Lung (tissue), 12 donors: ENCODE results near the gene TSKU. TPM values are rescaled to one million over a fixed set of nuclear protein-coding genes. Genes with fewer than 3 reads are reported as not detected.

Source experiments
- ATAC-seq: fragments of 200-7000 bp; cut with Tn5 transposase; one replicate; pipeline ENCODE4 v1.9.1; 2020; ENCODE audit warnings: moderate number of reproducible peaks; ENCODE audit not compliant: insufficient read depth, low FRiP score
- DNase-seq, 3 donors: peaks; one replicate each; pipeline ENCODE4 v3.0.0-alpha.2; 2013 to 2017
- H3K27ac ChIP-seq, 2 donors: one replicate each; pipeline ENCODE4 v1.5.1; 2013; ENCODE audit warnings: mild to moderate bottlenecking in 2 of 2, moderate library complexity in 2 of 2, control low read depth in 1 of 2, inconsistent platforms in 1 of 2, low read depth in 1 of 2, low read length in 1 of 2
- H3K27me3 ChIP-seq, 3 donors: one replicate each; pipeline ENCODE4 v1.5.1; 2013; ENCODE audit warnings: low read length in 2 of 3; ENCODE audit not compliant: control insufficient read depth in 3 of 3, insufficient read depth in 3 of 3
- H3K36me3 ChIP-seq, 4 donors: one replicate each; pipeline ENCODE4 v1.5.1; 2013; ENCODE audit warnings: low read length in 4 of 4, mild to moderate bottlenecking in 1 of 4, moderate library complexity in 1 of 4; ENCODE audit not compliant: control insufficient read depth in 4 of 4, insufficient read depth in 4 of 4
- H3K4me1 ChIP-seq, 5 donors: one replicate each; pipeline ENCODE4 v1.5.1; 2013; ENCODE audit warnings: low read length in 5 of 5, mild to moderate bottlenecking in 2 of 5, moderate library complexity in 1 of 5; ENCODE audit not compliant: control insufficient read depth in 5 of 5, insufficient read depth in 5 of 5
- H3K4me3 ChIP-seq: one replicate; pipeline ENCODE4 v1.5.1; 2013; ENCODE audit warnings: mild to moderate bottlenecking, control low read depth, moderate library complexity
- H3K9ac ChIP-seq, 2 donors: one replicate each; pipeline ENCODE4 v1.5.1; 2013; ENCODE audit warnings: low read length in 2 of 2, control low read depth in 1 of 2; ENCODE audit not compliant: insufficient read depth in 1 of 2
- H3K9me3 ChIP-seq, 4 donors: one replicate each; pipeline ENCODE4 v1.5.1; 2013; ENCODE audit warnings: low read length in 3 of 4, mild to moderate bottlenecking in 1 of 4, moderate library complexity in 1 of 4; ENCODE audit not compliant: control insufficient read depth in 4 of 4, insufficient read depth in 3 of 4
- CTCF ChIP-seq: IDR thresholded peaks from 2 replicates; pipeline ENCODE4 v1.5.1; 2012; ENCODE audit warnings: mild to moderate bottlenecking; ENCODE audit errors: control extremely low read depth, extremely low read depth
- WGBS, 2 donors: extraction: QIAGEN DNeasy Blood & Tissue Kit; methylation state at CpG; one replicate each; pipeline ENCODE4 v1.1.7; 2013; 5-methylcytosine and 5-hydroxymethylcytosine counted together
- polyA plus RNA-seq, 2 donors: library from polyadenylated mRNA; stranded (reverse); fragments of 200-250 nt; gene quantifications; one replicate each; pipeline ENCODE4 v1.2.1, GENCODE V29; 2013
- total RNA-seq, 2 donors: library from RNA; depleted of rRNA in 1 of 2; stranded (reverse); fragments of >200 nt in 1 of 2; gene quantifications; one replicate each; pipeline ENCODE4 v1.2.1, GENCODE V29; 2014 to 2021
- donor health status: control.
- donor health status: control.
- donor health status: Bipolar disorder and iron deficiency.
- donor health status: healthy.
- donor health status: DM: yes; HTN: yes; CAD: no.

TSKU gene
- total and polyA plus RNA-seq, 4 donors, result 3.7 to 18.6 (median 11.6) TPM

GRCh38 chr11:76839311-76839710, 56.2 kb downstream of the TSKU start:
- no peak overlapping the region for H3K27ac ChIP-seq
- no peak for TF ChIP-seq CTCF
- no peak for DNase-seq

DNA sequence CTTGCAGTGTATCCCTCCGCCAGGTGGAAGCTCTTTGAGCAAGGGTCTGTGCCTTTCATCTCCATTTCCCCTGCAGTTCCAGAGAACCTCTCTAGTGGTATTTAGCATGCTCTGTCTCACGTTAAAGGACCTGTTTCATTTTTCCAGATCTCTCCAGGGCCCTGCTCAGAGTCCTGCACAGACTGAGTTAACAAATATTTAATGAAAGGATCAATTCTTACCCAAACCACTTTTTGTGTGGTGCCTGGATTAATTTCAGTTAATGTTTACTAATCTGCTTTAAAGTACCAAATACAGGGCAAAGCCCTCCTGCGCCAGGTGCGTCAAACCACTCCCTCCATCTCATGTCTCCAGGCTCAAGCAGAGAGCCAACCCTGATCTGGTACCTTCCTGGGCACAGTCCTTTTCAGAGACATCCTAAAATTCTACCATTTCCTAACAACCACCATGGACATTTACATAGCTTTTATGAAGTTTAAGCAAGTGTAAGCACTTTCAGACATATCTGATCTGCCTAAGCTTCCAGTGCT, 58.8 kb downstream of the TSKU start:
- H3K9ac ChIP-seq, result no peak overlapping the region
- no peak overlapping the region for H3K27ac ChIP-seq
- TF ChIP-seq CTCF, result no peak
- H3K9me3 ChIP-seq, result no peaks in the 10 kb centered on the region
- H3K36me3 ChIP-seq, result no peaks in the 10 kb centered on the region
- no peak overlapping the region for H3K4me3 ChIP-seq
- no peak for DNase-seq
- H3K27me3 ChIP-seq, result peaks cover 0 to 4% (median 0%) of the 10 kb centered on the region in 3 donors
- peaks cover 0 to 15% (median 0%) of the 10 kb centered on the region in 5 donors for H3K4me1 ChIP-seq
- ATAC-seq, result no peak
- 87% methylated on average over 4 of the region's 4 CpGs for WGBS, 2 donors

More at GRCh38 chr11:76839311-76839710, 56.2 kb downstream of the TSKU start:
- Histone ChIP-seq H3K4me1 (peaks cover 0 to 26% (median 7%) of the 10 kb centered on the region in 5 donors), H3K9ac (no peak overlapping the region), H3K36me3 (no peaks in the 10 kb centered on the region), H3K9me3 (no peaks in the 10 kb centered on the region), H3K27me3 (peaks cover 0 to 4% (median 0%) of the 10 kb centered on the region in 3 donors), H3K4me3 (no peak overlapping the region)
- 13 to 28% methylated on average over 1 of the region's 1 CpG for WGBS, 2 donors
- no peak for ATAC-seq

- Histone ChIP-seq H3K27me3 (peaks cover 0 to 4% (median 0%) of the 10 kb centered on the region in 3 donors), H3K4me3 (no peak overlapping the region), H3K27ac (no peak overlapping the region), H3K36me3 (no peaks in the 10 kb centered on the region), H3K9me3 (no peaks in the 10 kb centered on the region), H3K4me1 (peaks cover 0 to 5% (median 3%) of the 10 kb centered on the region in 5 donors), H3K9ac (no peak overlapping the region)
- 96 to 98% methylated on average over 3 of the region's 3 CpGs for WGBS, 2 donors
- DNase-seq (no peak), ATAC-seq (no peak)
- no peak for TF ChIP-seq CTCF
Measured at GRCh38 chr11:76843907-76844306, 60.8 kb downstream of the TSKU start.

GRCh38 chr11:76844511-76844910, 61.4 kb downstream of the TSKU start:
- 48 to 80% methylated on average over 10 of the region's 10 CpGs for WGBS, 2 donors
- H3K27me3 ChIP-seq, result peaks cover 0 to 4% (median 0%) of the 10 kb centered on the region in 3 donors
- H3K36me3 ChIP-seq, result no peaks in the 10 kb centered on the region
- H3K4me1 ChIP-seq, result peaks cover 0 to 5% (median 0%) of the 10 kb centered on the region in 5 donors
- no peak overlapping the region for H3K4me3 ChIP-seq
- no peak for TF ChIP-seq CTCF
- no peak for DNase-seq
- H3K27ac ChIP-seq, result no peak overlapping the region
- ATAC-seq, result no peak
- H3K9ac ChIP-seq, result no peak overlapping the region
- H3K9me3 ChIP-seq, result no peaks in the 10 kb centered on the region
